DMS 273 (cell line): ENCODE results near the gene GRIK4.

Experiments used
- DNase-seq: peaks from one replicate; lab custom pipeline; 2025; ENCODE audit not compliant: unreplicated experiment; lab: John Stamatoyannopoulos, UW

GRIK4 gene

GRCh38 chr11:120718171-120718570 lies 206.6 kb downstream of the GRIK4 start:
- DNase-seq: no peak

DNA sequence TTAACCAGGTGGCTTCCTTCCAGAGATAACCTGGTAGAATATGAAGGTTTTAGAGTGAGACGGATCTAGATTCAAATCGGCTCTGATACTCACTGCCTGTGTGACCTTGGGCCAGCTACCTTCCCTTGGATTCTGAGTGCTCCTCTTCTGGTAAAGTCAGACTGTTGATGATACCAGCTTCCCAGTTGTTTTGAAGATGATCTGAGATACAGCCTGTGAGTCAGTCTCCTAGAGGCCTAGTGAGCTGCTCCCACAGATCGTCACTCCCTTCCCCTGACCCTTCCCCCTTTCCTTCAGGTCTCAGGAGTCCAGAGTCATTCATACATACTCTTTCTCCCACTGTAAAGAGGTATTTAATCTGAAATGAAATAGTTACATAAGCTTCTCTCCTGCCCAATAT lies 207.8 kb downstream of the GRIK4 start:
- DNase-seq: no peak

GRCh38 chr11:120720760-120721159 lies 209.2 kb downstream of the GRIK4 start:
- no peak for DNase-seq

DNA sequence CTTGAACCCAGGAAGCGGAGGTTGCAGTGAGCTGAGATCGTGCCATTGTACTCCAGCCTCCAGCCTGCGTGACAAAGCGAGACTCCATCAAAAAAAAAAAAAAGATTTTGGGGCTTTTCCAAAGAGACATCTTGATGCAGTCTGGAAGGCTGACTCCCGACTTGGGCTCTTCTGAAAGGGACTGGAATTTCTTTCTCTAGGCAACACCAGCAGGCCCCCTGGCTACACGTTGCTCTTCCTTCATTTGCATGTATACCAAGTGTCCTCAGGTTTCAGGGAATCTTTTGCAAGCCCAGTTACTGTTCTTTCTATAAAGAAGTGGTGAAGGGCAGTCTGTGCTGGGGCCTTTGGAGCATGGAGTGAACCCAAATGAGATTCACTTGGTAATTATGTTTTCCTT lies 211.0 kb downstream of the GRIK4 start:
- DNase-seq: no peak

GRCh38 chr11:120723751-120724150 lies 212.2 kb downstream of the GRIK4 start:
- no peak for DNase-seq

GRCh38 chr11:120727752-120728151 lies 216.2 kb downstream of the GRIK4 start:
- DNase-seq: no peak

DNA sequence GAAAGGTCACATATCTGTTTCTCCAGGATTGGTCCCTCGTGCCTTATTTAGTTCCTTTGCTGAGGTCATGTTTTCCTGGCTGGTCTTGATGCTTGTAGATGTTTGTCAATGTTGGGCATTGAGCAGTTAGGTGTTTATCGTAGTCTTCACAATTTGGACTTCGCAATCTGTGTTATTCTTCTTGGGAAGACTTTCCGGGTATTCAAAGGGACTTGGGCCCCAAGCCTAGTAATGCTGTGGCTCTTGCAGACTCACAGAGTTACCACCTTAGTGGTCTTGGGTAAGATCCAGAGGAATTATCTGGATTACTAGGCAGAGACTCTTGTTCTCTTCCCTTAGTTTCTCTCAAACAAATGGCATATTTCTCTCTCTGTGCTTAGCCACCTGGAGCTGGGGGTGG lies 223.5 kb downstream of the GRIK4 start:
- no peak for DNase-seq

GRCh38 chr11:120738516-120739046 lies 227.0 kb downstream of the GRIK4 start:
- peak; percentile 30 for DNase-seq

DNA sequence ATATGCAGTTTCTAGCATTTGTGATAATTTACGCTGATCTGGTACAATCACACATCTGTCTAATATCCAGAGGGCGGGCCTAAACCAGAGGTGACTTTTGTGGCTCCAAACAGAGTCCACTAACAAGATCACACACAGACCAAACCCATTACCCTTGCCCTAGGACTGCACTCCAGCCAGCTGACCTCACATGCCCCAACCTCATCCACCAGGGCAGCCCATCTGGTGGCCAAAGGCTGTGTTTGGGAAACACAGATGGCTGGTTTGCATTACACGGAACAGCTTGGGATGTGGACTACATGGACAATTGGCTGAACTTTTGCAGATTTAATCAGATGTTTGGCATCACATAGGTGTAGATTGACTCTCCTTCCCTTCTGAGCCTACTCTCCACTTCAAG lies 228.2 kb downstream of the GRIK4 start:
- DNase-seq: peak; percentile 45

- DNase-seq: peak; percentile 42
These were observed 228.8 kb downstream of the GRIK4 start for GRCh38 chr11:120740380-120740779.

DNA sequence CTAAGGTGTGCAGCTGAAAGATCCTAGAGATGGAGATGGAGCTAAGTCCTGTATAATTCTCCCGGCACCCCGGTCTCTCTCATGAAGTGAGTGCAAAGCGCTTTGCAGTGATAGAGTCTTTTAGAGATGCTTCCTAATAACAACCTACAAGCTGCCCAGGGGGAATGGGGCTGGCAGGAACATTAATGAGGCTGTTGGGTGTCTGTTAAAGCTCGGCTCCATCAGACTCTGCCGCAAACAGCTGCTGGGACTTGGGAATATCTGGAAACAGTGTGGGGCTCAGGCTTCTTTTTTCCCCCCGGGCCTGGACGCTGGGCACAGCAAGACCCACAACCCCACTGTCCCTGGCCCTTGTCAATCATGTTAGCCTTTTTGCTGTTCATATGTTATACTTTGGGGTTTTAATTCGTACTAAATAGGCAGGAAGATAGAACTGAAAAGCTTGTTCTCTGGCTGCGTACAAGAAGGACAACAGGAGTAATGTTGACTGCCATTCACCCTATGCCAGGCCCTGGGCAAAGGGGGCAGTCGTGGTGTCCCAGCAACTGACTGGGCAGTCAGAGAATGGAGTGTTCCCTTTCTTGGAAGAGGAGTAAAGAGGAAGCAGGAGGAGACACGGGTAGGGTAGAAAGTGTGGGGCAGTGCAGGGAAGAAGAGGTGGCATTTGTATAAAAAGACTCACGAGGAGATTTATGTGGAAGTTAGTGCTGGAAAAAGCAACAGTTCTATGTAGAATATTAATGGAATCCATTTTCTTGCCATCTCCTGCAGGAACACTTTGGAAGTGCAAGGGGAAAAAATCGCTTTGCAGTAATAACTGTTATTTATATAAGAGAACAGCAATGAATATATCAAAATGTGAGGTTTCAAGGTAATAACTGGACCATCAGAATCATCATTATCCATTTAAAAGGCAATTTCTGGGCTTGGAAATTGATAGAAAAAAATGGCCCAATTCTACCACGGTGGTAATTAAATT lies 232.8 kb downstream of the GRIK4 start:
- no peak for DNase-seq

DNA sequence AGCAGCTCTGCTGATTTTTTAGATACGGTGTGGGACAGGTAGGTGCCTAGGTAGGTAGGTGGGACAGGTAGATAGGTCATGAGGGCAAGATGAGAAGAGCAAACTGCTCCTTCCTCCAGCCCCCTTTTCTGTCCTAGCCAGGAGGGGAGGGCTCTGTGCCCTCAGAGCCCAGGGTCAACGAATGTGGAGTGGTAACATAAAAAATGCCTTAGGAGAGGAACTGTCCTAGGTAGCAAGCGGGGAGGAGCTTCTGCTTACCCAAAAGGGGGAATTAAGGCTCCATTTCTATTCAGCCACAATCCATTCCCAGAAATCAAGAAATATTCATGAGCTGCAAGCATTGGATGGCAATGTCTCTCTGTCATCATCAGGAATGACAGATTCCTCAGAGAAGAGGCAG lies 234.8 kb downstream of the GRIK4 start:
- DNase-seq: no peak

DNA sequence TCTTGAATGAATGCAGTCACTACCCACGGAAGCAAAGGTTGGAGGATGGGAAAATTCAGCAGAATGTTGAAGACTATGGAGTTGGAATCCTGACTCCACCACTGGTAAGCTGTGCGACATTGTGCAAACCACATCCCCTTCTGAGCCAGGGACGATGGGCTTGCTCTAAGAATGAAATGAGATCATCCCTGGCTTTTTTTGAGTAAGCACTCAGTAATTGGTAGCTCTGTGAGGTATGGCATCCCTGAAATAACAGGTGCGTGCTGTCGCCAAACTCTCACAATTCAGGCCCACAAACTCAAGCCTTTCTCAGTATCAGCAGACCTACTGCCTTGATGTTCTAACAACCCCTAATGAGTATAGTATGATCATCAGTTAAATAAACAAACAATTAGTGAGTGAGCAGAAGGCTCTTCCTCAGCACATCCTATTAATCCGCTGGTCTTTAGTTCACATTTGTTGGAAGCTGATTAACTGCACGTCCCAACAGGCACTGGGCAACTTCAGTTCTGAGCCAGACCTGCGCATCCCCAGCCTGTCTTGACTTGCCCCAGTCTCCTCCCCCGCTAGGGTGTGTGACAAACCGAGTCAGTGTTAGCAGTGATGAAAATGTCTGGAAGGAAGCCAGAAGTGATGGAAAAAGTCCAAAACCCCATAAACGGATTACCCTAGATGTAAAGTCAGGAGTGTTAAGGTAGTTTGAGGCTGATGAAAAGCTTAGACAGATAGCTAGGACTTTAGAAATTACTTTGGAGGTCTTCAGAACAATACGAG lies 235.5 kb downstream of the GRIK4 start:
- DNase-seq: peak; percentile 87

DNA sequence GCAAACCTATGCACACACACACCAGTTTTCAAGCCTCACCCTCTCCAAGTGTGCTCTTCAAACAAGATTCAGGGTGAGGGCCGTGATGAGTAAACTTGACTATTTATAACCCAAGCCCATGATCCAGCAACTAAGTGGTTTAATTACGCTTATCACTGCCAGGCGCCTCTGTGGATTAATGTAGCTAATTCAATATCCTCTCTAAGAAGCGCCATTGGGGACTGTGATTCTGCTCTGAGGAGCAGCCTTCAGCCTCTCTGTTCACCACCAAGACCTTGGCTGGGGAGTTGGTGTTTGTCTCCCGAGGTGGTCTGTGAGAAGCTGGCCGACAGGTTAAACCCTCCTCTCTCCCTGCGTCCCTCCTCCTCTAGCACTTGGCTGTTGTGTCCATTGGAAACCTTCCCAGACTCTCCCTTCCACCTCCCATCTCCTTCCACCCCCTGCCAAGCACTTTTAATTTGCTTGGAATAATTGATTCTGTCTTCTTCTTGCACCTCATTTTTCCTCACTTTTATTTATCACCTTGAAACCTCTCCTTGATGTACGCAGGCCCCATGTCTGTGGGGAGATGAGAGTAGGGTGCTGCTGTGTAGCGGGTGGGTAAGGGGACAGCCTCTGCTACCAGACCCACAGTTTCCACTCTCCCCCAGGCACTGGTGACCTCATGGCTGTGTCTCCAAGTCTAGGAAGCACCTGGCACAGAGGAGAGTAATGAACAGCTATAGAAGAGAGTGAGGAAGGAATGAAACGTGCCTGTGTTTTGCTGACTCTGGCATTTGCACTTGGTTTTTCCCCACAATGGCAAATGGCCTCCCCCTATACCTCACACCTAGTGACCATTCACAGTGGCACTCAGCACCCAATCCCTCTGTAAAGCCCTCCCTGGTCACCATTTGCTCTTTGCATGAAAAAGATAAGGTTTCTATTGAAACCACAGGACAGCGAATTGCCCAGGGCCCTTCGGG lies 236.6 kb downstream of the GRIK4 start:
- DNase-seq: peak; percentile 71

GRCh38 chr11:120749395-120749794 lies 237.8 kb downstream of the GRIK4 start:
- DNase-seq: no peak

DNA sequence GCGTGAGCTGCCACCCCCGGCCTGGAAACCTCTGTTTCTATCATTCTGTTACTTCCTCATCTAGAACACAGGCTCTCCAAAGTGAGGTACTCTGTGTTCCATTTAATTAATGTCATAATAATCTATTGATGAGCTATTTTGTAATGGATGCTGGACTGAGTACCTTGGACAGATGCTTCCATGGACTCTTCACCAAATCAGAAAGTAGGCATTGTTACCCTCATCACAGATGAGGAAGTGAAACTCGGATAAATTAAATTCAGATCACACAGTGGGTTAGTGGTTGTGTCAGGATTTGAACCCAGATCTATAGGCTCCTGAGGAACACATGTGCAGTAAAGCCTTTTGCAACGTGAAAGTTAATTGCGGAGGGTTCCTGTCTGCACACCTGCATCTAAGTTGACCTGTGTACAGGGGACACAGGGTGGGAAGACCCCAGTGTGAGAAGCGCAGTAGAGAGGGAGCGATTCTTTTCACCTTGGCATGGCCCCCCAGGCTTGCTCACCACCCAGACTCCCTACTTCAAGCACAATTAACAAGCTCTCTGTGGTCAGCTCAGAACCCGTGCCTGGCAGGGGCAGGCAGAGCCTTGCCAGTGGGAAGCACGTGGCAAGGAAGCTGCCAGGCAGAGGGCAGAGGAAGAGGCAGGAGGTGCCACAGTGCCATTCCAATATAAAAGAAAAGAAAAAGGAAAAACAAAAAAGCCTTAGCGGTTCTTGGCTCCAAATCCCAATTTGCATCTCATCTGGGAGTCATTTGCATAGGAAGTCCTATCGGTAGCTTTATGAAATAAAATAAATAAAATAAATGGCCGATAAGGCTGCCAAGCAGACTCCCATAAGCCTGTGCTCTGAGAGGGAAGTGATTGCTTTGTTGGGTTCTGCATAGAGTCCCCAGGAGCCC lies 239.3 kb downstream of the GRIK4 start:
- no peak for DNase-seq

GRCh38 chr11:120751550-120751949 lies 240.0 kb downstream of the GRIK4 start:
- DNase-seq: no peak

- no peak for DNase-seq
These were observed 241.1 kb downstream of the GRIK4 start for GRCh38 chr11:120752668-120753067.

- DNase-seq: no peak
These were observed 245.4 kb downstream of the GRIK4 start for GRCh38 chr11:120756931-120757330.

GRCh38 chr11:120759046-120759445 lies 247.5 kb downstream of the GRIK4 start:
- DNase-seq: no peak
